Heart left ventricle (tissue), 16 donors: ENCODE results near the gene ZNF804B. TPM values are rescaled to one million over a fixed set of nuclear protein-coding genes. Genes with fewer than 3 reads are reported as not detected.

Experiments used
- ATAC-seq, 4 donors: fragments of 200-7000 bp; cut with Tn5 transposase; one replicate each; pipeline ENCODE4 v1.9.1; 2020 to 2022; ENCODE audit warnings: moderate library complexity in 4 of 4, mild to moderate bottlenecking in 3 of 4, moderate number of reproducible peaks in 1 of 4
- DNase-seq, 5 donors: peaks; one replicate each; pipeline ENCODE4 v3.0.0-alpha.2; 2020
- H3K27ac ChIP-seq, 12 donors: fragments of 200-600 bp; sonication (generic) in 4 of 12; one replicate each; pipeline versions ENCODE4 v1.5.0 to v1.8.0; 2016 to 2022; ENCODE audit warnings: mild to moderate bottlenecking in 2 of 12
- H3K27me3 ChIP-seq, 9 donors: fragments of 200-600 bp; sonication (generic) in 2 of 9; one replicate each; pipeline versions ENCODE4 v1.5.1 to v1.8.0; 2016 to 2022; ENCODE audit warnings: mild to moderate bottlenecking in 3 of 9
- H3K36me3 ChIP-seq, 9 donors: fragments of 200-600 bp; sonication (generic) in 2 of 9; one replicate each; pipeline versions ENCODE4 v1.5.0 to v1.8.0; 2018 to 2022; ENCODE audit warnings: mild to moderate bottlenecking in 2 of 9
- H3K4me1 ChIP-seq, 12 donors: fragments of 200-600 bp; sonication (generic) in 4 of 12; one replicate each; pipeline versions ENCODE4 v1.5.0 to v1.8.0; 2016 to 2022; ENCODE audit warnings: mild to moderate bottlenecking in 3 of 12
- H3K4me3 ChIP-seq, 12 donors: fragments of 200-600 bp; sonication (generic) in 4 of 12; one replicate each; pipeline versions ENCODE4 v1.5.0 to v1.8.0; 2017 to 2022; ENCODE audit warnings: mild to moderate bottlenecking in 9 of 12, moderate library complexity in 4 of 12
- H3K9me3 ChIP-seq, 12 donors: fragments of 200-600 bp; sonication (generic) in 4 of 12; one replicate each; pipeline versions ENCODE4 v1.5.0 to v1.8.0; 2016 to 2022; ENCODE audit warnings: mild to moderate bottlenecking in 1 of 12
- POLR2A ChIP-seq, 2 donors: fragments of 450-650 bp; IDR thresholded peaks; one replicate each; pipeline ENCODE4 v1.6.1; 2017; ENCODE audit warnings: antibody characterized with exemption in 2 of 2, mild to moderate bottlenecking in 2 of 2, moderate library complexity in 2 of 2
- WGBS, 4 donors: extraction: QIAGEN DNeasy Blood & Tissue Kit in 2 of 4; methylation state at CpG; one replicate each; pipeline versions ENCODE4 v1.1.5 to v1.1.7; 2013 to 2018; 5-methylcytosine and 5-hydroxymethylcytosine counted together
- intact Hi-C, 10 donors: fragments of 100-400 bp; cut with DNase I; formaldehyde crosslinking; loops; one replicate each; pipeline versions ENCODE4 v1.11.1 to v1.14.2; 2022
- polyA plus RNA-seq, 2 donors: library from polyadenylated mRNA; stranded (reverse); fragments of 200-250 nt; gene quantifications; one replicate each; pipeline ENCODE4 v1.2.3, GENCODE V29; 2013
- total RNA-seq, 9 donors: library from RNA; depleted of rRNA in 2 of 9; stranded (reverse); fragments of >200 nt in 2 of 9; fragmentation: NEBNext Ultra II Directional in 3 of 9; extraction: Animal tissue kit (Norgen Biotek cat#: 25700) in 3 of 9; gene quantifications; one replicate each; pipeline versions ENCODE4 v1.1.0 to v1.2.4, GENCODE V29; 2016 to 2023
- TF ChIP-seq, protein P1 (sequence below), 12 donors: fragments of 200-600 bp; sonication (generic) in 4 of 12; IDR thresholded peaks; one replicate each; pipeline versions ENCODE4 v1.5.0 to v1.8.0; 2018 to 2022; ENCODE audit warnings: antibody characterized with exemption in 12 of 12, mild to moderate bottlenecking in 5 of 12
- donor health status: ischemic (EF 13 %, LVEDD 7.1; RV severe dilation, severe dysfunction).
- donor health status: healthy with polysubstance abuse.
- donor health status: DM: no; HTN: yes; CAD: no.
- donor health status: DM: no; HTN: no; CAD: no.
- donor health status: ischemic (EF 25% LVEDD 6.9; RV normal size, moderate dysfunction).
- donor health status: ischemic (EF 25% LVEDD 5.7; RV mildly dilated, moderate dysfunction).
- donor health status: healthy.
- donor health status: DM: yes; HTN: yes; CAD: no.
- donor health status: ischemic (EF 35%, LVEDD 5.7; RV mildly dilated, moderate dysfunction).
- donor health status: nonischemic (EF 11% LVEDD 7.7; RV severe dilation, severe dysfunction).
- donor health status: DM: yes; HTN: yes; CAD: no.
- donor health status: PGD.
- donor health status: ischemic (EF 29% LVEDD 5.4; RV normal size, mild dysfunction).
- donor health status: nonischemic (EF 23%, LVEDD 6.1; RV moderate dilation, normal function).

The ZNF804B gene
- total and polyA plus RNA-seq, 11 donors = not detected

DNA sequence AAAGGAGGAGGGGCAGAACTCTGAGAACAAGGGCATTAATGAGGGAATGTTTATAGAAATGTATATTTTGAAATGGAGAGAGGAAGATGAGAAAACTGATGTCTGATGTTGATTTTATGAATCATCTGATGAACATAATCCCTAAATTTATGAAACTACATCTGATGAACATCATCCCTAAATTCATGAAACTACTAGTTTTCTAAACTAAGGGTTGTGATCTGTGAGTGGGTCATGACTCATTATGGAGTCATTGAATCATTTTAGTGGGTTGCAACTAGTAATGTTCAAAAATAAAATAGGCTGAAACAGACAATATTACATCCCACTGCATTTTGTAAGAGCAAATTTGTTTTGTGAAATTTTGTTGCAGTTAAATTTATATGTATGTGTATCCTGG, 478.7 kb downstream of the ZNF804B start:
- TF ChIP-seq POLR2A (IDR thresholded peaks at IDR 0.05) = no peak
- TF ChIP-seq, protein P1, sequence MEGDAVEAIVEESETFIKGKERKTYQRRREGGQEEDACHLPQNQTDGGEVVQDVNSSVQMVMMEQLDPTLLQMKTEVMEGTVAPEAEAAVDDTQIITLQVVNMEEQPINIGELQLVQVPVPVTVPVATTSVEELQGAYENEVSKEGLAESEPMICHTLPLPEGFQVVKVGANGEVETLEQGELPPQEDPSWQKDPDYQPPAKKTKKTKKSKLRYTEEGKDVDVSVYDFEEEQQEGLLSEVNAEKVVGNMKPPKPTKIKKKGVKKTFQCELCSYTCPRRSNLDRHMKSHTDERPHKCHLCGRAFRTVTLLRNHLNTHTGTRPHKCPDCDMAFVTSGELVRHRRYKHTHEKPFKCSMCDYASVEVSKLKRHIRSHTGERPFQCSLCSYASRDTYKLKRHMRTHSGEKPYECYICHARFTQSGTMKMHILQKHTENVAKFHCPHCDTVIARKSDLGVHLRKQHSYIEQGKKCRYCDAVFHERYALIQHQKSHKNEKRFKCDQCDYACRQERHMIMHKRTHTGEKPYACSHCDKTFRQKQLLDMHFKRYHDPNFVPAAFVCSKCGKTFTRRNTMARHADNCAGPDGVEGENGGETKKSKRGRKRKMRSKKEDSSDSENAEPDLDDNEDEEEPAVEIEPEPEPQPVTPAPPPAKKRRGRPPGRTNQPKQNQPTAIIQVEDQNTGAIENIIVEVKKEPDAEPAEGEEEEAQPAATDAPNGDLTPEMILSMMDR (IDR thresholded peaks at IDR 0.05) = no peak
- no peak for ATAC-seq

DNA sequence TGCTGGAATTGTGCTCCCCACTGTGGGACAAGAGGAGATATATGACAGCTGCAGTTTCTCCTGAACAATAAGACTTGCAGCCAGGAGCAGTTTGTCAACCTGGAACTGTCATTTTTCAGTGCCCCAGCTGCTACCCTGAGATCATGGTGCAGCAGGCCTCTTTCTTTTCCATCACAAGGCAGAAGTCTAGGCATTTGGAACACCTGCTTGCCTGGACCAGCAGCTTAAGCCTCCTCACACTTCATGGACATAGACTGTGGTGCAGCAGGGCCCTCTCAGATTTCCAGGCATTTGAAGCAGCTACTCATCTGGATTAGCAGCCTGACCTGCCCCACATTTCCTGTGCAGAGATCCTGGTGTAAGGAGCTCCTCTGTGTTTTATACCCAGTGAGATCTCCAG, 486.7 kb downstream of the ZNF804B start:
- Histone ChIP-seq H3K9me3 (peaks cover 0 to 34% (median 2%) of the 10 kb centered on the region in 12 donors), H3K27ac (no peak overlapping the region), H3K27me3 (no peaks in the 10 kb centered on the region), H3K4me3 (no peak overlapping the region), H3K36me3 (no peaks in the 10 kb centered on the region), H3K4me1 (no peaks in the 10 kb centered on the region)
- DNase-seq (no peak), ATAC-seq (no peak)
- no peak for TF ChIP-seq POLR2A (IDR thresholded peaks at IDR 0.05)
- TF ChIP-seq, protein P1 (IDR thresholded peaks at IDR 0.05) = no peak
- intact Hi-C loops = no loop called here

More for the DNA sequence above, 478.7 kb downstream of the ZNF804B start:
- no peaks in the 10 kb centered on the region for H3K27me3 ChIP-seq
- no peak for DNase-seq
- no peaks in the 10 kb centered on the region for H3K36me3 ChIP-seq
- H3K4me1 ChIP-seq = no peaks in the 10 kb centered on the region
- intact Hi-C loops = no loop called here
- H3K27ac ChIP-seq = no peak overlapping the region
- H3K9me3 ChIP-seq = no peaks in the 10 kb centered on the region
- H3K4me3 ChIP-seq = no peak overlapping the region

DNA sequence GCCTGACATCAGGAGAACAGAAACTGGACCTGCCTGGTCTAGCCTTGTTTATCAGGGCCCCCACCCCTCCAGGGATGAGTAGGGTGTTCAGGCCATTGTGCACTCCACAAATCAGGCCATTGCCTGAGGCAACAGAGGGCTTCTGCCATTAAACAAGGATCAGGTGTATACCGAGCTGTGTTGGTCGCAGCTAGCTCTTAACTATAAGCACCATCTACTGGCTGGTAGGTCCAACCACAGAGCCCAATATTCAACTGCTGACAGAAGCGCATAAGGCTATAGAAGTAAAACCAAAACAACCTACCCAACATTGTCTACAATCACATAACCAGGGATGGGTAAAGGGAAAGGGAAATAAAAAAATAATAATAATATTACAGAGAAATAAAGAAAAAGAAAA, 487.7 kb downstream of the ZNF804B start:
- Histone ChIP-seq H3K36me3 (no peaks in the 10 kb centered on the region), H3K4me3 (no peak overlapping the region), H3K9me3 (peaks cover 0 to 43% (median 2%) of the 10 kb centered on the region in 12 donors), H3K4me1 (no peaks in the 10 kb centered on the region), H3K27me3 (no peaks in the 10 kb centered on the region), H3K27ac (no peak overlapping the region)
- DNase-seq (no peak), ATAC-seq (no peak)
- intact Hi-C loops = no loop called here
- TF ChIP-seq POLR2A (IDR thresholded peaks at IDR 0.05) = no peak
- WGBS, 4 donors = 82 to 87% (median 84%) methylated on average over 3 of the region's 3 CpGs

DNA sequence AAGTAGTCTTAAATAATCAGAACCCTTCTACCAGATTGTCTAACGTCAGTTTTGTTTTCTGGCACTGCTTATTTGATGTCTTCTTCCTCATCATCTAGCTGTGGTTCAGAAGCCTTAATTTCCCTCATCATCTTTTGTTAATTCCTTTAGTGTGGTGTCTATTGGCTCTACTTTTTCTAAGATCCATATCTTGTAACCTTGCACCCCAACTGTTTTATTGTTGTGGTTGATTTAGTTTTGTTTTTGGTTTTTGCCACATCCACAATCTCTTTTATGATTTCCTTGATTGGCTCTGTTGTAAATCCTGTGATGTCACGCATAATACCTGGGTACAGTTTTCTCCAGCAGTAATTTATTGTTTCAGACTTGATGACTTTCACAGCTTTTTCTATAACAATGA, 499.6 kb downstream of the ZNF804B start:
- Histone ChIP-seq H3K4me1 (no peaks in the 10 kb centered on the region), H3K4me3 (no peak overlapping the region), H3K27me3 (no peaks in the 10 kb centered on the region), H3K9me3 (peaks cover 0 to 3% (median 0%) of the 10 kb centered on the region in 12 donors), H3K27ac (no peak overlapping the region), H3K36me3 (no peaks in the 10 kb centered on the region)
- WGBS, 4 donors = 75 to 83% (median 77%) methylated on average over 2 of the region's 2 CpGs
- TF ChIP-seq, protein P1 (IDR thresholded peaks at IDR 0.05) = no peak
- TF ChIP-seq POLR2A (IDR thresholded peaks at IDR 0.05) = no peak
- DNase-seq (no peak), ATAC-seq (no peak)
- intact Hi-C loops = no loop called here

DNA sequence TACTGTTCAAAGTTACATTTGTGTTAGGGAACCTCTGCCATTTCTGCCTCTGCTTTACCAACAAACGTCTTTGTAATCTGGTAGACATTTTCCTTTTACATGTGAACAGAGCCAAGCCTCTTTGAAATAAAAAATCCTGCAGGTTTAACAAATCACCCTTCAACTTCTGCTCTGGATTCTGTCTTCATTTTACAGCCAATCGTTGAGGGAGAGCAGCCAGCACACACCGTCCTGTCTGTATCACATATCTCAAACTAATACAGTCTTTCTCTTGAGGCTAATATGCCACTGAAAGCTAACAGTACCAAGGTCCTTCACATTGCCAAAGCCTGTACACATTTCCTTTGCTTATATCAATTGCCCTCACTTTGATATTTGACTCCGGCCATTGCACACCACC, 504.6 kb downstream of the ZNF804B start:
- no peaks in the 10 kb centered on the region for H3K27me3 ChIP-seq
- DNase-seq = no peak
- H3K9me3 ChIP-seq = peaks cover 0 to 3% (median 0%) of the 10 kb centered on the region in 12 donors
- no peak for ATAC-seq
- no peak overlapping the region for H3K27ac ChIP-seq
- no peaks in the 10 kb centered on the region for H3K36me3 ChIP-seq
- no peak overlapping the region for H3K4me3 ChIP-seq
- H3K4me1 ChIP-seq = no peaks in the 10 kb centered on the region
- TF ChIP-seq, protein P1 (IDR thresholded peaks at IDR 0.05) = no peak
- TF ChIP-seq POLR2A (IDR thresholded peaks at IDR 0.05) = no peak
- intact Hi-C loops = no loop called here
- 51 to 69% (median 59%) methylated on average over 4 of the region's 4 CpGs for WGBS, 4 donors
